ENCODE results near the gene ZBTB47. TPM values are rescaled to one million over a fixed set of nuclear protein-coding genes. Genes with fewer than 3 reads are reported as not detected.

ZBTB47 gene
- total RNA-seq, 4 donors from 2014 or later = 10.0 to 44.1 (median 19.7) TPM

GRCh38 chr3:42690191-42690590 lies 36.7 kb downstream of the ZBTB47 start:
- Histone ChIP-seq H3K4me1 (peaks cover 0 to 6% (median 3%) of the 10 kb centered on the region in 4 donors), H3K4me3 (no peak overlapping the region), H3K27me3 (peaks cover 14% of the 10 kb centered on the region), H3K36me3 (no peaks in the 10 kb centered on the region), H3K9me3 (no peaks in the 10 kb centered on the region), H3K27ac (no peak overlapping the region)
- WGBS, 2 donors (ENCODE audit: low coverage in 1 of 2) = 54 to 76% methylated on average over 7 of the region's 7 CpGs
- TF ChIP-seq POLR2A (IDR thresholded peaks at IDR 0.05) = no peak
- TF ChIP-seq EP300 (IDR thresholded peaks at IDR 0.05; ENCODE audit: low read depth) = no peak
- TF ChIP-seq, protein P1, sequence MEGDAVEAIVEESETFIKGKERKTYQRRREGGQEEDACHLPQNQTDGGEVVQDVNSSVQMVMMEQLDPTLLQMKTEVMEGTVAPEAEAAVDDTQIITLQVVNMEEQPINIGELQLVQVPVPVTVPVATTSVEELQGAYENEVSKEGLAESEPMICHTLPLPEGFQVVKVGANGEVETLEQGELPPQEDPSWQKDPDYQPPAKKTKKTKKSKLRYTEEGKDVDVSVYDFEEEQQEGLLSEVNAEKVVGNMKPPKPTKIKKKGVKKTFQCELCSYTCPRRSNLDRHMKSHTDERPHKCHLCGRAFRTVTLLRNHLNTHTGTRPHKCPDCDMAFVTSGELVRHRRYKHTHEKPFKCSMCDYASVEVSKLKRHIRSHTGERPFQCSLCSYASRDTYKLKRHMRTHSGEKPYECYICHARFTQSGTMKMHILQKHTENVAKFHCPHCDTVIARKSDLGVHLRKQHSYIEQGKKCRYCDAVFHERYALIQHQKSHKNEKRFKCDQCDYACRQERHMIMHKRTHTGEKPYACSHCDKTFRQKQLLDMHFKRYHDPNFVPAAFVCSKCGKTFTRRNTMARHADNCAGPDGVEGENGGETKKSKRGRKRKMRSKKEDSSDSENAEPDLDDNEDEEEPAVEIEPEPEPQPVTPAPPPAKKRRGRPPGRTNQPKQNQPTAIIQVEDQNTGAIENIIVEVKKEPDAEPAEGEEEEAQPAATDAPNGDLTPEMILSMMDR (IDR thresholded peaks at IDR 0.05) = no peak
- no peak for TF ChIP-seq POLR2AphosphoS5 (IDR thresholded peaks at IDR 0.05)
- no peak for DNase-seq
- in situ Hi-C loops (cut with MboI; ENCODE audit: low pct_ligation_motif_present in 1 of 4, low pct_unique_long_range_greater_than_20kb in 1 of 4, low sequenced_read_pairs in 3 of 4) = no loop called here
- intact Hi-C loops (cut with DNase I; ENCODE audit: low total_unique reads) = no loop called here

DNA sequence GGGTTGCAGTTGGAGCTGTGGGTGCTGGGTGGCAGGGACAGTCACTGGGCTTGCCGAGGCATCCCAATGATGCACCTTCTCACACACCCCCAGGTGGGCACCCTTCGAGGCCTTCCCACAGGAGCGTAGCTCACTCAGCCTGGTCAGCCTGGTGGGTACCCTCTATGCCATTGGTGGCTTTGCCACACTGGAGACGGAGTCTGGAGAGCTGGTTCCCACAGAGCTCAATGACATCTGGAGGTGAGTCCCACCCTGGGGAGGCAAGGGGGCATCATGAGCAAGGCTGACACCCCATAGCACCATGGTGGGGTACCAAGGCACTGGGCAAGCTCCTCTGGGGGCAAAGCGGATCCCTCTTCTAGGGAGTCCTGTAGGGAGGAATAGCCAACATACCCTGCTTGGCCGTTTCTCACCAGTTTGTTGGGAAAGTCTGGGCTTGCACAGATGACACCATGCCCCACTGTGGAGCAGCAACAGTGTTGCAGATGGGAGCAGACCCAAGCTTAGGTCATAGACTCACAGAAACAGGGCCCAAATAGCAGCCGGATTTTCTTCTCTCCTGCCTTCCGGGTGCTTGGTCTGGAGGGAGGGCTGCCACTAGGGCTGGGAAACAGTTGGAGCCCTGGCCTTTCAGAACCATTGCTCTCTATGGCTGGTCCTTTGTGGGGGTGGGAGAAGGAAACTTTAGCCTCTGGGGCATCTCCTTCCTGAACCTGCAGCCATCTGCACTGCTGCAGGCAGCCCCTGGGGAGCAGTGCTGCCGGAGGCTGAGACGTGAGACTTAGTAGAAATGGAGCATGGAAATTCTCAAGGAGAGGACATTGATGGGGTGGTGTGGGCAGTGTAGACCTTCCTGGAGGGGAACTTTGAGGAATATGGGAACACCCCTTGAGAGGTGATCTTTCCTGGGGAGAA lies 37.5 kb downstream of the ZBTB47 start:
- Histone ChIP-seq H3K9me3 (no peaks in the 10 kb centered on the region), H3K27me3 (peaks cover 7% of the 10 kb centered on the region), H3K36me3 (no peaks in the 10 kb centered on the region), H3K4me1 (peaks cover 0 to under 1% (median 0%) of the 10 kb centered on the region in 4 donors), H3K27ac (no peak overlapping the region), H3K4me3 (no peak overlapping the region)
- intact Hi-C loops (cut with DNase I; ENCODE audit: low total_unique reads) (no loop called here), in situ Hi-C loops (cut with MboI; ENCODE audit: low pct_ligation_motif_present in 1 of 4, low pct_unique_long_range_greater_than_20kb in 1 of 4, low sequenced_read_pairs in 3 of 4) (no loop called here)
- 74% methylated on average over 10 of the region's 10 CpGs; no CpG with 5 or more reads in 1 of the 2 donors for WGBS, 2 donors (ENCODE audit: low coverage in 1 of 2)
- TF ChIP-seq POLR2A (IDR thresholded peaks at IDR 0.05) (no peak), POLR2AphosphoS5 (IDR thresholded peaks at IDR 0.05) (no peak)
- DNase-seq = no peak

DNA sequence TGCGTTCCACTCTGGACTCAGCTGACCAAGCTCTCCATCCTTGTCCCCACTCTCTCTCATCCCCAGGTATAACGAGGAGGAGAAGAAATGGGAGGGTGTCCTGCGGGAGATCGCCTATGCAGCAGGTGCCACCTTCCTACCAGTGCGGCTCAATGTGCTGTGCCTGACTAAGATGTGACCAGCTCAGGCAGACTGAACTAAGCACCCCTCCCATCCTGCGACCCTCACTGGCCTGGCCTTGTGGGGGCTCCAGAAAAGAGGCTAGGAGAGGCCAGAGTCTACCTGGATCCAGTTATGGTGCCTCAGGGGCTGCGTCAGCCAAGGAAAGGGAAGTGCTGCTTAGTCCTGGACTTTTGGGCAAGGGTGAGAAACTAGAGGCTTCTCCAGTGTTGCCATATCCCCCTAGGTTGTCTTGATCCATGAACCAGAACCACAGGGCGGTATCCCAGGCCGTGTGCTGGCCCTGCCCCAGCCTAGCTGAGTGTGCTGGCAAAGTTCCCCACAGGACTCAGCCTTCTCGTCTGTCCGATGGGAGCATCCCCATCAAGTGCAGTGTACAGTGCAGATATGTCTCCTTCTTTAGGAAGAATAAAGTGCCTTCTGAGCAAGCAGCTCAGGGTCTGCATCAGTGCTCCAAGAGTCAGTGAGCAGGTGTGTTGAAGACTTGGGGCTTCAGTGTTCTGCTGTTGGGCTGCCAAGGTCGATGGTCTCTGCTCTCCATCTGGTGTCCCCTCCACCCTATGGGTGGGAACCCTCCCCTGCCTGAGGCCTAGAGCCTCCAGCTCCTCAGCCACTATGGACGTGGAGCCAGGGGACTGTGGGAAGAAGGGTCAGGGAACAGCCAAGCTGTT lies 38.5 kb downstream of the ZBTB47 start:
- in situ Hi-C loops (cut with MboI; ENCODE audit: low pct_ligation_motif_present in 1 of 4, low pct_unique_long_range_greater_than_20kb in 1 of 4, low sequenced_read_pairs in 3 of 4) (no loop called here), intact Hi-C loops (cut with DNase I; ENCODE audit: low total_unique reads) (no loop called here)
- no peaks in the 10 kb centered on the region for H3K27me3 ChIP-seq
- no peak for DNase-seq
- no peaks in the 10 kb centered on the region for H3K36me3 ChIP-seq
- no peaks in the 10 kb centered on the region for H3K9me3 ChIP-seq
- H3K27ac ChIP-seq = no peak overlapping the region
- WGBS, 2 donors (ENCODE audit: low coverage in 1 of 2) = 72 to 73% methylated on average over 4 to 13 of the region's 13 CpGs
- H3K4me1 ChIP-seq = no peaks in the 10 kb centered on the region
- no peak overlapping the region for H3K4me3 ChIP-seq
- TF ChIP-seq POLR2AphosphoS5 (IDR thresholded peaks at IDR 0.05) (no peak), POLR2A (IDR thresholded peaks at IDR 0.05) (no peak), EP300 (IDR thresholded peaks at IDR 0.05; ENCODE audit: low read depth) (no peak)
- TF ChIP-seq, protein P1 (IDR thresholded peaks at IDR 0.05) = no peak

- Histone ChIP-seq H3K27me3 (no peaks in the 10 kb centered on the region), H3K27ac (no peak overlapping the region), H3K9me3 (no peaks in the 10 kb centered on the region), H3K4me1 (no peaks in the 10 kb centered on the region), H3K36me3 (no peaks in the 10 kb centered on the region), H3K4me3 (no peak overlapping the region)
- intact Hi-C loops (cut with DNase I; ENCODE audit: low total_unique reads) = no loop called here
- DNase-seq = no peak
- in situ Hi-C loops (cut with MboI; ENCODE audit: low pct_ligation_motif_present in 1 of 4, low pct_unique_long_range_greater_than_20kb in 1 of 4, low sequenced_read_pairs in 3 of 4) = no loop called here
- whole genome bisulfite sequencing, 2 donors (ENCODE audit: low coverage in 1 of 2) = 87 to 100% methylated on average over 2 to 17 of the region's 17 CpGs
- TF ChIP-seq POLR2AphosphoS5 (IDR thresholded peaks at IDR 0.05) (no peak), EP300 (IDR thresholded peaks at IDR 0.05; ENCODE audit: low read depth) (no peak), POLR2A (IDR thresholded peaks at IDR 0.05) (no peak)
- TF ChIP-seq, protein P1 (IDR thresholded peaks at IDR 0.05) = no peak
These were observed 39.4 kb downstream of the ZBTB47 start for GRCh38 chr3:42692667-42693529.
